Ishikawa (cell line): Measurements from ENCODE around the gene PTGS1.

Experiments used
- CEBPB ChIP-seq: IDR thresholded peaks from 2 replicates; pipeline ENCODE4 v1.6.1; 2012
- CREB1 ChIP-seq: IDR thresholded peaks from 2 replicates; pipeline ENCODE4 v1.6.1; 2012; ENCODE audit warnings: low read depth
- EGR1 ChIP-seq: IDR thresholded peaks from 2 replicates; pipeline ENCODE4 v1.6.1; 2012
- EP300 ChIP-seq: IDR thresholded peaks from 2 replicates; pipeline ENCODE4 v1.6.1; 2012; ENCODE audit warnings: borderline replicate concordance
- FOXM1 ChIP-seq: IDR thresholded peaks from 2 replicates; pipeline ENCODE4 v1.6.1; 2012; ENCODE audit warnings: low read depth, borderline replicate concordance
- NFIC ChIP-seq: IDR thresholded peaks from 2 replicates; pipeline ENCODE4 v1.6.1; 2012
- RAD21 ChIP-seq: IDR thresholded peaks from 2 replicates; pipeline ENCODE4 v1.6.1; 2012; ENCODE audit warnings: low read depth
- TAF1 ChIP-seq: IDR thresholded peaks from 2 replicates; pipeline ENCODE4 v1.6.1; 2012; ENCODE audit warnings: low read depth, mild to moderate bottlenecking
- TCF12 ChIP-seq: IDR thresholded peaks from 2 replicates; pipeline ENCODE4 v1.6.1; 2012; ENCODE audit warnings: low read depth
- TEAD4 ChIP-seq: IDR thresholded peaks from 2 replicates; pipeline ENCODE4 v1.6.1; 2012
- YY1 ChIP-seq: IDR thresholded peaks from 2 replicates; pipeline ENCODE4 v1.6.1; 2012; ENCODE audit warnings: low read depth
- ZBTB7A ChIP-seq: IDR thresholded peaks from 2 replicates; pipeline ENCODE4 v1.6.1; 2012; ENCODE audit warnings: low read depth
- TF ChIP-seq, protein P1 (sequence below): IDR thresholded peaks from 2 replicates; pipeline ENCODE4 v1.6.1; 2012
- TF ChIP-seq, protein P2 (sequence below): IDR thresholded peaks from 2 replicates; pipeline ENCODE4 v1.6.1; 2012; ENCODE audit warnings: low read depth, mild to moderate bottlenecking
- TF ChIP-seq, protein P3 (sequence below): IDR thresholded peaks from 2 replicates; pipeline ENCODE4 v1.6.1; 2012

The PTGS1 gene

DNA sequence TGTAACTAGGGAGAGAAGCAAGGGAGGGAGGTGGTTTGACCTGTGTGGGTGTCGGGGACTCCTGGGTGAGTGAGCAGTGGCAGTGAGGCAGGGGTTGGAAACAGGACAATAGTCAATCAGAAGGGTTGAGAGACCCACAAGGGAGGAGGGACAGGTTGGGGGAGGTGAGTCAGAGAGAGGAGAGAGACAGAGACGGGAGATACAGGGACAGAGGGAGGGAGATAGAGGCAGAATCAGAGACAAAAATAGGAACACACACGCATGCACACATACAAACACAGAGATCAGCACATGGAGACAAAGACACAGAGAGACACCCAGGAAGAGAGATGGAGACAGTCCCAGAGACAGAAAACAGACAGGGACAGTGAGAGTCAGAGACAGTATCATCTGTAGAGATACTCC is 39.3 kb upstream of the PTGS1 start:
- no peak for TF ChIP-seq FOXM1
- no peak for TF ChIP-seq YY1
- TF ChIP-seq CEBPB, result no peak
- TF ChIP-seq RAD21, result no peak
- TF ChIP-seq, protein P1, sequence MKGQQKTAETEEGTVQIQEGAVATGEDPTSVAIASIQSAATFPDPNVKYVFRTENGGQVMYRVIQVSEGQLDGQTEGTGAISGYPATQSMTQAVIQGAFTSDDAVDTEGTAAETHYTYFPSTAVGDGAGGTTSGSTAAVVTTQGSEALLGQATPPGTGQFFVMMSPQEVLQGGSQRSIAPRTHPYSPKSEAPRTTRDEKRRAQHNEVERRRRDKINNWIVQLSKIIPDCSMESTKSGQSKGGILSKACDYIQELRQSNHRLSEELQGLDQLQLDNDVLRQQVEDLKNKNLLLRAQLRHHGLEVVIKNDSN, result no peak
- TF ChIP-seq TAF1, result no peak
- no peak for TF ChIP-seq ZBTB7A
- TF ChIP-seq, protein P2, sequence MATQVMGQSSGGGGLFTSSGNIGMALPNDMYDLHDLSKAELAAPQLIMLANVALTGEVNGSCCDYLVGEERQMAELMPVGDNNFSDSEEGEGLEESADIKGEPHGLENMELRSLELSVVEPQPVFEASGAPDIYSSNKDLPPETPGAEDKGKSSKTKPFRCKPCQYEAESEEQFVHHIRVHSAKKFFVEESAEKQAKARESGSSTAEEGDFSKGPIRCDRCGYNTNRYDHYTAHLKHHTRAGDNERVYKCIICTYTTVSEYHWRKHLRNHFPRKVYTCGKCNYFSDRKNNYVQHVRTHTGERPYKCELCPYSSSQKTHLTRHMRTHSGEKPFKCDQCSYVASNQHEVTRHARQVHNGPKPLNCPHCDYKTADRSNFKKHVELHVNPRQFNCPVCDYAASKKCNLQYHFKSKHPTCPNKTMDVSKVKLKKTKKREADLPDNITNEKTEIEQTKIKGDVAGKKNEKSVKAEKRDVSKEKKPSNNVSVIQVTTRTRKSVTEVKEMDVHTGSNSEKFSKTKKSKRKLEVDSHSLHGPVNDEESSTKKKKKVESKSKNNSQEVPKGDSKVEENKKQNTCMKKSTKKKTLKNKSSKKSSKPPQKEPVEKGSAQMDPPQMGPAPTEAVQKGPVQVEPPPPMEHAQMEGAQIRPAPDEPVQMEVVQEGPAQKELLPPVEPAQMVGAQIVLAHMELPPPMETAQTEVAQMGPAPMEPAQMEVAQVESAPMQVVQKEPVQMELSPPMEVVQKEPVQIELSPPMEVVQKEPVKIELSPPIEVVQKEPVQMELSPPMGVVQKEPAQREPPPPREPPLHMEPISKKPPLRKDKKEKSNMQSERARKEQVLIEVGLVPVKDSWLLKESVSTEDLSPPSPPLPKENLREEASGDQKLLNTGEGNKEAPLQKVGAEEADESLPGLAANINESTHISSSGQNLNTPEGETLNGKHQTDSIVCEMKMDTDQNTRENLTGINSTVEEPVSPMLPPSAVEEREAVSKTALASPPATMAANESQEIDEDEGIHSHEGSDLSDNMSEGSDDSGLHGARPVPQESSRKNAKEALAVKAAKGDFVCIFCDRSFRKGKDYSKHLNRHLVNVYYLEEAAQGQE, result no peak
- TF ChIP-seq TEAD4, result no peak
- TF ChIP-seq CREB1, result no peak
- no peak for TF ChIP-seq EP300
- TF ChIP-seq EGR1, result no peak
- TF ChIP-seq TCF12, result no peak
- no peak for TF ChIP-seq NFIC
- TF ChIP-seq, protein P3, sequence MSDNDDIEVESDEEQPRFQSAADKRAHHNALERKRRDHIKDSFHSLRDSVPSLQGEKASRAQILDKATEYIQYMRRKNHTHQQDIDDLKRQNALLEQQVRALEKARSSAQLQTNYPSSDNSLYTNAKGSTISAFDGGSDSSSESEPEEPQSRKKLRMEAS, result no peak

DNA sequence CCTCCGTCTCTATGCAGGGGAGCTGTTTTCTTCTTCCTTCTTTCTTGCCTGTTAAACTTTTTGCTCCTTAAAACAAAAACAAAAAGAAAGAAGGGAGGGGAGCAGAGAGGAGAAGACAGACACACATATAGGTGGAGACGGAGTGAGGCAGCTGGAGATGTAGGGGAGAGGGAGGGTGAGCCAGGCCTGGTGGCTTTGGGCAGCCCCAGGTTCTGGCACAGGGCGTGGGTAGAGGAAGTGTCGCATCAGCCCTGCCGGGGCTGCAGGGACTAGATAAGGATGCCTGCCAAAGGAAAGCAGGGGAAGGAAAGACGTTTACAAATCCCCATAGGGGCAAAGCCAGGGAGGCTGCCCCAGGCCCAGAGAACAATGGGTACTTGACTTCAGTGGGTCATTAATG is 38.7 kb upstream of the PTGS1 start:
- TF ChIP-seq TCF12 (no peak), RAD21 (no peak), NFIC (no peak), CEBPB (no peak), EP300 (no peak), FOXM1 (no peak), TAF1 (no peak)

DNA sequence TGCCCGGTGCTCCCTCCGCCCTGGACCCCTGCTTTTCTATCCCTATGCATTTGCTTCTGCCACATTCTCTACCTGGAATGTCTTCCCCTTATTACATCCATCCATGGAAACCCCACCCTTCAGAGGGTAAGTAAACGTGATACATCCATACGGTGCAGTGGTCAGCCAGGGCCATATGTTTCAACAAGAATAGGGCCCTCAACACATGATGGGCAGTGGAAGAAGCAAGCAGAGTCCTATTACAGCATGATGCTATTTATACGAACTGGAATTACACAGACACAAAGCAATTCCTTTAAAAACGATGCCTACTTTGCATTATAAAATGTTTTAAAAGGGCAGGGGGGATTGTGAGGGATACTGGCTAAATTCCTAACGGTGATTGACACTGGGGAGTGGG is 38.2 kb upstream of the PTGS1 start:
- TF ChIP-seq EP300, result no peak
- TF ChIP-seq, protein P2, result no peak
- no peak for TF ChIP-seq NFIC
- no peak for TF ChIP-seq ZBTB7A
- TF ChIP-seq, protein P3, result no peak
- TF ChIP-seq TAF1, result no peak
- TF ChIP-seq, protein P1, result no peak
- no peak for TF ChIP-seq EGR1
- no peak for TF ChIP-seq FOXM1
- no peak for TF ChIP-seq CREB1
- TF ChIP-seq TCF12, result no peak
- TF ChIP-seq TEAD4, result no peak
- TF ChIP-seq CEBPB, result no peak
- TF ChIP-seq YY1, result no peak
- no peak for TF ChIP-seq RAD21

DNA sequence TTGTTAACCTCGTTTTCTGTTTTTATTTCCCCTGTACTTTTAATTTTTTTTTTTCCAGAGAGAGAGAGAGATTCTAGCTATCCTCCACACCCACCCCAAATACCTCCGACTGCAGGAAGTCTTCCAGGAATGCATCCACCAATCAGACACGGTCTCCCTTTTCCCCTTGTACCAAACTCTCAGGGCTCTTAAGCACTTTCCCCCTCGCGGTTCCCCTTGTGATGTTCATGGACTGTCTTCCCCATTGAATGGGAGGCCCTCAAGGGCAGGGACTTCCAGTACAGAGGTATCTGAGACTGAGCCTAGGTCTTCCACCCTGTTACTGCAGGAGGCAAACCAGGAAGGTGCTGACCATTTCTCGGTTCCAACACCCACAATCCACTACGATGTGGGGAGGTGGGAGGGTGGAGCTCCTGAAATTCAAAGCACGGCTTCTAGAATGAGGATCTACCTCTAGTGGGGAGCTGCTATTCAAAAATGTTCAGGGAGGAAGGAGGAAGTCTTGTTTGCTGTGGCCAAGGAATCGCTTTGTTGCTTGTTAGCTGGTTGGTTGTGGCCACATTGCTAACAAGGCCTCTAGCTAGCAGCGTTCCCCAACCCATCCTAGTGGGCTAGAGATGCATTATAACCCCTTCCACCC is 37.5 kb upstream of the PTGS1 start:
- TF ChIP-seq YY1 (no peak), CREB1 (no peak), EP300 (no peak)
- TF ChIP-seq, protein P1, result no peak
- TF ChIP-seq, protein P2, result no peak
